ENCODE results near the gene FAM219A.
A peak's percentile ranks its signal among the peaks of the same experiment; 100 is the strongest.

FAM219A gene

DNA sequence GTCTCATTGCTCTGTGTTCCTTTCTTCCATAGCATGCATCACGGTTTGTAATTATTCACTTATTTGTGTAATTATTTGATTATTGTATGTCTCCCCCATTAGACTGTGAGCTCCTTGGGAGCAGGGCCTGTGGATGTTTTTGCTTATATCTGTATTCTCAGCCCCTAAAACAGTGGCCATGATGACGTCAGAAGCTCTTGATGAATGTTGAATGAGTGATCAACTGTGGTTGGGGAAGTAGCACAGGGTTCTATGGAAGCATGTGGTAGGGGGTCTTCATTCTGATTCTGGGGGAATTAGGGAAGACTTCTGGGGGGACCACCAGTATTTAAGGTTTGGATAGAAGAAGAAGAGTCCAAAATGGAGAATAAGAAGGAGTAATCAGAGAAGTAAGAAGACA, 6.2 kb upstream of the FAM219A start:
- TF ChIP-seq, protein P1, sequence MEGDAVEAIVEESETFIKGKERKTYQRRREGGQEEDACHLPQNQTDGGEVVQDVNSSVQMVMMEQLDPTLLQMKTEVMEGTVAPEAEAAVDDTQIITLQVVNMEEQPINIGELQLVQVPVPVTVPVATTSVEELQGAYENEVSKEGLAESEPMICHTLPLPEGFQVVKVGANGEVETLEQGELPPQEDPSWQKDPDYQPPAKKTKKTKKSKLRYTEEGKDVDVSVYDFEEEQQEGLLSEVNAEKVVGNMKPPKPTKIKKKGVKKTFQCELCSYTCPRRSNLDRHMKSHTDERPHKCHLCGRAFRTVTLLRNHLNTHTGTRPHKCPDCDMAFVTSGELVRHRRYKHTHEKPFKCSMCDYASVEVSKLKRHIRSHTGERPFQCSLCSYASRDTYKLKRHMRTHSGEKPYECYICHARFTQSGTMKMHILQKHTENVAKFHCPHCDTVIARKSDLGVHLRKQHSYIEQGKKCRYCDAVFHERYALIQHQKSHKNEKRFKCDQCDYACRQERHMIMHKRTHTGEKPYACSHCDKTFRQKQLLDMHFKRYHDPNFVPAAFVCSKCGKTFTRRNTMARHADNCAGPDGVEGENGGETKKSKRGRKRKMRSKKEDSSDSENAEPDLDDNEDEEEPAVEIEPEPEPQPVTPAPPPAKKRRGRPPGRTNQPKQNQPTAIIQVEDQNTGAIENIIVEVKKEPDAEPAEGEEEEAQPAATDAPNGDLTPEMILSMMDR (conservative IDR thresholded peaks at IDR 0.05; ENCODE audit: low read depth, low read length), result no peak
- no peak overlapping the region for H3K4me3 ChIP-seq (ENCODE audit: low read length)
- DNase-seq (ENCODE audit: low read depth), result no peak

DNA sequence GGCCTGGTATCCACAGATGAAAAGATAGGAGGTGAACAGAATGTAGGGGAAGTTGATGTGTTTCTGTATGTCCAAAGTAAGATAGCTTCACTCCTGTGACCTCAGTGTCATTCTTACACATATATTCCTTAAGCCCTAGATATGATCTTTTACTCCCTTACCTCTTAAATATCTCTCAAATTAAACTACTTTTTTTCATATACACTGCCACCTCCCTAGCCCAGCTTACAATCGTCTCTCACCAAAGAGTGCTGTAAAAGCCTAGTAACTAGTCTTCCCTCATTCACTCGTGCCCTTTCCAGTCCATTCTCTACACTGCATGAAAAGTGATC, 5.5 kb upstream of the FAM219A start:
- H3K4me3 ChIP-seq (ENCODE audit: low read length), result no peak overlapping the region
- no peak for DNase-seq (ENCODE audit: low read depth)
- TF ChIP-seq, protein P1 (conservative IDR thresholded peaks at IDR 0.05; ENCODE audit: low read depth, low read length), result no peak

DNA sequence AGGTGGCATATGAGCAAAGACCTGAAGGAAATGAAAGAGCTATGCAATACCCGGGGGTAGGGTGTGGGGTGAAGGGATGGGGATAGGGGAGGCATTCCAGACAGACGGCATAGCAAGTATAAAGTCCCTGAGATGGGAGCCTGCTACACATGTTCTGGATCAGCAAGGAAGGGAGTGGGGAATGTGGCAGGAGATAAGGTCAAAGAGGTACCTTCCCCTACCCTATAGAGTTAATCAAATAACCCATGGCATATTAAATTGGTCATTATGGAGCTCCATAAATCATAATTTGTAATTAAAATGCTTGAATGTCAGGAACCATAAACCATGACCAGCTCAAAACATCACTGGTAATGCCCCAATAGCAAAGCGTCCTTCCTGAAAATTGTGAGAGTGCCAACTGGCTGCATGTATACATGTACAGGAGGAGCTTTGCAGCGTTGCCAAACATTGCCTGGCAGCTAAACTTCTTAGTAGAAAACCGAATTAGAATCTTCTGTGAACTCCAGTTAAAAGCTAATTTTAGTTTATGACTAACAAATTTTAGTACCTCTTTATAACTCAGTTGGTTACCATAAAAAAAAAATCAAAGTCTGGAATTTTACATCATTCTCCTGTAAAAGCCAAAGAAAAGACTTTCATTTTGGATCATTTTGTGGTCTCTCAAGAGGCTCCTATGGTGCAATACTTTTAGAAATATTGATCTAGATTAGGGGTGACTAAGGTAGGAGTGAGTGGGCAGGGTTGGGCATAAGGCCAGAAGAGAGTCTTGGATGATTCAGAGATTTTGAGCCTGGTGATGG, 4.9 kb upstream of the FAM219A start:
- no peak overlapping the region for H3K4me3 ChIP-seq (ENCODE audit: low read length)
- TF ChIP-seq, protein P1 (conservative IDR thresholded peaks at IDR 0.05; ENCODE audit: low read depth, low read length), result no peak
- DNase-seq (ENCODE audit: low read depth), result no peak

DNA sequence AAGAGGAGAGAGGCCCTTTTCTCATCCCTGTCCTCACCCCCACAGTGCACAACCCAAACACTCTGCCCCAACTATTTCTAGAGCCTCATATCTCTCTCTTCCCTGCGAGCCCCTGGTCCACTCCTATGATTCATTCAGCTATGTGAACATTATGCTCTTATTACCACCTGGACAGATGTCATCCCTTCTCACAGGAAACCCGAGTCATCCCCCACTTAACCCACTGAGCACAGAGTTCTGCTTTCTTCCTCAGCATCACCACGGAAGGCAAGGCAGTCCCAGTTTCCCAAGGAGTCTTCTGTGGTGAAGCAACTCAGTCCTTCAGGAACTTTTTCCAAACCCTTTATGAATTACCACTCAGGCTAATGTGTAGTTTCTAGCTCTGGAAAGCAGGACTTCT, 1.6 kb upstream of the FAM219A start:
- DNase-seq (ENCODE audit: low read depth), result no peak
- TF ChIP-seq, protein P1 (conservative IDR thresholded peaks at IDR 0.05; ENCODE audit: low read depth, low read length), result no peak
- H3K4me3 ChIP-seq (ENCODE audit: low read length), result no peak overlapping the region

DNA sequence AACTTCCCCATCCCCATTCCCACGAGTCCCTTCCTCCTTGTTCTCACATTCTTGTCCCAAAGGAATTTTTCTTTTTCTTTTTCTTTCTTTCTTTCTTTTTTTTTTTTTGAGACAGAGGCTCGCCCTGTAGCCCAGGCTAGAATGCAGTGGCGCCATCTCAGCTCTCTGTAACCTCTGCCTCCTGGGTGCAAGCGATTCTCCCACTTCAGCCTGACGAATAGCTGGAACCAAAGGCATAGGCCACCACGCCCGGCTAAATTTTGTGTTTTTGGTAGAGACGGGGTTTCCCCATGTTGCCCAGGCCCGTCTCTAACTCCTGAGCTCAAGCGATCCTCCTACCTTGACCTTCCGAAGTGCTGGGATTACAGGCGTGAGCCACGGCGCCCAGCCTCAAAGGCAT, 986 bp upstream of the FAM219A start:
- H3K4me3 ChIP-seq (ENCODE audit: low read length), result no peak overlapping the region
- TF ChIP-seq, protein P1 (conservative IDR thresholded peaks at IDR 0.05; ENCODE audit: low read depth, low read length), result no peak
- DNase-seq (ENCODE audit: low read depth), result no peak

DNA sequence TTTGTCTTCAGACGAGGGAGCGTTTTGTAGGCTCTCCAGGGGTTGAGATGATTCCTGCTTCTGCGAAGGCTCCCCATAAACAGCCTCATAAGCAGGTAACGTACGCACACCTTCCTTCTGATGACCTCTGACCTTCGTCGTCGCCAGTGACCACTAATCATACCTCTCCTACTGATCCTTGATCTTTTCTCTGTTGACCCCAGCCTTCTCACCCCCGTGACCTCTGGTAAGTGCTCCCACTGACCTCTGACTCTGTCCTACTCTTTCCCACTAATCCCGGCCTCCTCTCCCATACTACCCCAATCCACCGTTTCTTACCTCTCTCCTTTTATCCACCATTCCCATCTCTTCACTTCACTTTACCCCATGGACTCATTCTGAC, 580 bp upstream of the FAM219A start:
- DNase-seq (ENCODE audit: low read depth), result no peak
- peak overlapping the region; percentile 46 for H3K4me3 ChIP-seq (ENCODE audit: low read length)
- TF ChIP-seq, protein P1 (conservative IDR thresholded peaks at IDR 0.05; ENCODE audit: low read depth, low read length), result no peak

DNA sequence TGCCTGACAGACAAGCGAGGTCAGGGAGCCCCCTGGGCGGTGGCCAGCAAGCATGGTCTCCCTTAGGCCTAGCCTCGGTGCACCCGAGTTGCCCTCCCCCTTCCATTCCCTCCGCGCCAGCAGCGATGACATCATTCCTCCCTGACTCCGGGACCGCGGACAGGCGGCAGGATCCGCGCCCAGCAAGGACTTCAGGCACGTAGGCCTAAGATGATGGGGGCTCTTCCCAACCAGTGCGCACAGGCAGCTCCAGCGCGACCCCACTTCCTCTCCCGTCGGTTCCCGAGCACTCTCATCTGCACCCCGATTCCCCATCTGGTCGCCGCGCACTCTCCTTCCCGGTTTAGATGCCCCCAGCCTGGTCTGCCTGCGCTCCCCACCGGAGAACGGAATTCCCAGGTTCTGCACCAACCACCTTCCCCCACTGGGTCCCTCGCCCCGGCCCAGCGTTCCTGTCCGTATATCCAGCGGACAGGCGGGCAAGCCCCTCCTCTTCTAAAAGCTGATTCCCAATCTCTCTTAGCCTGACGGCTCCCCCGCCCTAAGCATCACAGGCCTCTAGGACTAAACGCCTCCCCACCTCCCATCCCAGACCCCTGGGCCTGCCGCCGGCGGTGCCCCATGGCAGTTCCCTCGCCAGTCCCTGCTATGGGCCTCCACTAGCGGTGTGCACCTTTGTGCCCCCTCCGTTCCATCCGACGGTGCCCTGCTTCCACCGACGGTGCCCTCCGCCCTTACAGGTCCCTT, 931 bp downstream of the FAM219A start:
- H3K4me3 ChIP-seq (ENCODE audit: low read length), result peak overlapping the region; percentile 81
- DNase-seq (ENCODE audit: low read depth), result no peak
- TF ChIP-seq, protein P1 (conservative IDR thresholded peaks at IDR 0.05; ENCODE audit: low read depth, low read length), result no peak

All from retinal pigment epithelial cell (primary cell).